Neutrophil (primary cell): ENCODE data around the gene LHX6.

ENCODE experiments used
- H3K27ac ChIP-seq: fragments of 200-600 bp; sonication (generic); 2 replicates; pipeline ENCODE4 v1.5.1; 2016; ENCODE audit warnings: mild to moderate bottlenecking, moderate library complexity
- H3K27me3 ChIP-seq: fragments of 200-600 bp; sonication (generic); 2 replicates; pipeline ENCODE4 v1.6.0; 2016; ENCODE audit warnings: mild to moderate bottlenecking
- H3K36me3 ChIP-seq: fragments of 200-600 bp; sonication (generic); 2 replicates; pipeline ENCODE4 v1.5.1; 2017
- H3K4me1 ChIP-seq, 2 experiments: fragments of 200-600 bp in 1 of 2; sonication (generic) in 1 of 2; 1 replicate in 1 of 2; 2 replicates in 1 of 2; pipeline versions ENCODE4 v1.5.1 to v1.6.1; 2013 to 2016; ENCODE audit warnings: low read depth in 1 of 2, low read length in 1 of 2, mild to moderate bottlenecking in 1 of 2, moderate library complexity in 1 of 2; ENCODE audit not compliant: control insufficient read depth in 1 of 2, insufficient read depth in 1 of 2
- H3K4me3 ChIP-seq, 2 experiments: fragments of 200-600 bp in 1 of 2; sonication (generic) in 1 of 2; 1 replicate in 1 of 2; 2 replicates in 1 of 2; pipeline ENCODE4 v1.5.1; 2013 to 2016; ENCODE audit warnings: low read depth in 1 of 2, low read length in 1 of 2, mild to moderate bottlenecking in 1 of 2, moderate library complexity in 1 of 2
- H3K9me3 ChIP-seq: fragments of 200-600 bp; sonication (generic); 2 replicates; pipeline ENCODE4 v1.5.1; 2016
- CTCF ChIP-seq: fragments of 200-600 bp; sonication (generic); IDR thresholded peaks from 2 replicates; pipeline ENCODE4 v1.5.1; 2016; ENCODE audit warnings: antibody characterized with exemption

LHX6 gene

DNA sequence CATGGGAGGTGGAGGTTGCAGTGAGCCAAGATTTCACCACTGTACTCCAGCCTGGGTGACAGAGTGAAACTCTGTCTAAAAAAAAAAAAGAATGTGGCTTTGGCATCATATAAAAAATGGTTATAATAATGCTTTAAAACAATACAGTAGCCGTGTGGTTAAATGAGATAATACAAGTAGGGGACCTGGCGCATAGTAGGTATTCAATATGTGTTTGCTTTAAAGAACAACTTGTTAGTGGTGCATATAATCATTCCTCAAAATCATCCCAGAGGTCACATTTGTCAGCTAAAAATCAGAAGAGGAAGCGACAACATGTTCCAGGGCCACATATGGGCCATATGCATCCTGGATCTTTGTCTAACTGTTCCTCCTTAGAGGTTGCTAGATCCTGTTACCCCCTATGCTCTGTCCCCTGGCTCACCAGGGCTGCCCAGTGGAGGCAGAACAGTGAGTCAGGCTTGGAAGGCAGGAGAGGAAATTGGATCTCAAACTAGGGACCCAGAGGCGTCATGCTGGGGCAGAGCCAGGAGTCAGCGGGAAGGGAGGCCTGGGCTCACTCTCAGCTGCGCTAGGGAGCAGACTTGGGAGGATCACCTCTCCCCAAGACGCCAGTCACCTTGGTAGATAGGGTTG, 27.7 kb downstream of the LHX6 start:
- H3K9me3 ChIP-seq, result no peaks in the 10 kb centered on the region
- H3K27me3 ChIP-seq, result peaks cover 7% of the 10 kb centered on the region
- H3K4me3 ChIP-seq, result no peak overlapping the region
- TF ChIP-seq CTCF, result no peak
- H3K27ac ChIP-seq, result no peak overlapping the region
- H3K36me3 ChIP-seq, result no peaks in the 10 kb centered on the region
- H3K4me1 ChIP-seq, result no peaks in the 10 kb centered on the region

DNA sequence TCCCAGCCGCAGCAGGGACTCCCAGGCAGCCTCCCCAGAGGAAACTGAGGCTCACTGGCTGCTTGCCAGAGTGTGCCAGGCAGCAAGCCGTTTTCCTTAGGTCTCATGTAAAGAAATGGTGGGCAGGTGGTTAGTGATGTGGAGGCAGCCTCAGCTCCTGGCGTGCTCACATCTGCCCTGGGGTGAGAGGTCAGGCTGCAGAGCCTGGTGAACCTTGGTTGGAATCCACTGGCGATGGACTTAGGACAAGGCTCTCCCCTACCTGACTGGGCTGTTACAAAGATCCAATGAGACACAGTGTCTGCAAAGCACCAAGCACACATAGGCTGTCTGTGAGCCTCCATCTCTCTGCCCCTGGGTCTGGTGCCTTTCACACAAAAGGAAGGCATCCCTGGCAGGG, 30.9 kb downstream of the LHX6 start:
- H3K9me3 ChIP-seq, result no peaks in the 10 kb centered on the region

DNA sequence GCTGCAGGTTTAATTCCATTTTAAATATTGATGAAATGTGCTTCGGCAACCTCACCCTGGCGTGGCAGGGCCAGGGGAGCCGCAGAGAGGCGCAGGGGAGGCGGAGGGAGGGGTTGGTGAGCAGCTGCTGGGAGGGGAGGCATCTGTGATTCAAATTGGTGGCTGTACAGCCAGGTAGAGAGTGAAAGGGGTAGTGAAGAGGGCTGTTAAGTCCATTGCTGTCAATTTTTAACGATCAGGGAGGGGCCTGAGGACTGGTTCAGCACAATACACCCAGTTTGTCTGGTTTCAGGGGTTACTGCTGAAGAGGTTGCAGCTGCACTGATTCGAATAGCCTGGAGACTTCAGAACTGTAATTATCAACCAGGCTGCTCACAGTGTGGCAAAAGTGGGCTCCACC, 31.3 kb downstream of the LHX6 start:
- Histone ChIP-seq H3K4me1 (no peaks in the 10 kb centered on the region), H3K27me3 (peaks cover 7% of the 10 kb centered on the region), H3K36me3 (no peaks in the 10 kb centered on the region), H3K4me3 (no peak overlapping the region), H3K27ac (no peak overlapping the region), H3K9me3 (no peaks in the 10 kb centered on the region)
- no peak for TF ChIP-seq CTCF

More for the DNA sequence above, 30.9 kb downstream of the LHX6 start:
- H3K36me3 ChIP-seq, result no peaks in the 10 kb centered on the region
- H3K27me3 ChIP-seq, result peaks cover 7% of the 10 kb centered on the region
- H3K4me1 ChIP-seq, result no peaks in the 10 kb centered on the region
- no peak overlapping the region for H3K27ac ChIP-seq
- TF ChIP-seq CTCF, result no peak
- no peak overlapping the region for H3K4me3 ChIP-seq

- Histone ChIP-seq H3K9me3 (no peaks in the 10 kb centered on the region), H3K4me1 (no peaks in the 10 kb centered on the region), H3K36me3 (no peaks in the 10 kb centered on the region), H3K4me3 (no peak overlapping the region), H3K27ac (no peak overlapping the region), H3K27me3 (peaks cover 7% of the 10 kb centered on the region)
- TF ChIP-seq CTCF, result no peak
Measured at GRCh38 chr9:122195875-122196274, 32.9 kb downstream of the LHX6 start.

- Histone ChIP-seq H3K36me3 (no peaks in the 10 kb centered on the region), H3K9me3 (no peaks in the 10 kb centered on the region), H3K4me1 (no peaks in the 10 kb centered on the region), H3K4me3 (no peak overlapping the region), H3K27me3 (peaks cover 7% of the 10 kb centered on the region), H3K27ac (no peak overlapping the region)
- no peak for TF ChIP-seq CTCF
Measured at GRCh38 chr9:122193651-122194050, 35.1 kb downstream of the LHX6 start.
